Skeletal muscle satellite cell (primary cell): ENCODE measurements around the gene PHACTR1.

ENCODE experiments used
- H3K27me3 ChIP-seq: 2 replicates; pipeline ENCODE4 v1.7.0; 2013; ENCODE audit warnings: low read length; ENCODE audit not compliant: control insufficient read depth, insufficient read depth
- H3K36me3 ChIP-seq: 2 replicates; pipeline ENCODE4 v1.7.0; 2013; ENCODE audit warnings: mild to moderate bottlenecking, control low read depth, low read length; ENCODE audit not compliant: insufficient read depth
- H3K4me1 ChIP-seq: 2 replicates; pipeline ENCODE4 v1.7.0; 2013; ENCODE audit warnings: low read length; ENCODE audit not compliant: control insufficient read depth, insufficient read depth
- H3K4me2 ChIP-seq: 2 replicates; pipeline ENCODE4 v1.7.0; 2013; ENCODE audit warnings: mild to moderate bottlenecking, low read length
- H3K4me3 ChIP-seq: 2 replicates; pipeline ENCODE4 v1.7.0; 2013; ENCODE audit warnings: low read length
- H3K9ac ChIP-seq: 2 replicates; pipeline ENCODE4 v1.7.0; 2013; ENCODE audit warnings: mild to moderate bottlenecking, low read depth, low read length, moderate library complexity
- H3K9me3 ChIP-seq: replicated peaks from 2 replicates; pipeline ENCODE4 v1.7.0; 2013; ENCODE audit warnings: mild to moderate bottlenecking, control low read depth, low read length

The PHACTR1 gene

DNA sequence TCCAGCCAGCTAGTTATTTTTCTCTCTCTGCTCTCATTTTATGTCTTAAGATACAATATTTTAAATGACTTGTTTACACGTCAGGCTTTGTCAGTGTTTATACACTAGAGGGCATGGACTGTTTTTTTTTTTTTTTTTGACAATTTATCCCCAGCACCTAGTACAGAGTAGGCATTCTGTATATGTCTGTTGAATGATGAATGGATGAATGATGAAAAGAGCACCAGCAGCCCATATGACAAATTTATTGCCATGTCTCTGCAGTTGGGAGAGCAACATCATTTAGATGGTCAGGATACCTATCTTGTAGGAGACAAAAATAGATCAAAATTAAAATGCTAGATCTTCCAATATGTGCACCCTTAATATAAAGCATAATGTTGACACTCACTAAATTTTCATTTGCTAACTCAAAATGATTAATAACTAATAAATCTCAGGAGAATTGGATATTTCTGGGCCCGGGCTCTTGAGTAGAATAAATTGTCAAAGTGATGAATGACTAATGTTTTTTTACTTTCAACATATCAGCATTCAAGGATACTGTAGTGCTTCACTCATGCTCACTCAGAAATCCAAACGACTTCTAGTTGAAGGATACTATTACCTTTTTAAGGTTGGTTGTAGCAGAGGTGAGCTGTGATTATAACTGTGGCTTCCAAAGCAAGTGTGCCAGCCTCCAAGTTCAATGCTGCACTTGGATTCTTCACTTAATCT, 200.0 kb downstream of the PHACTR1 start:
- Histone ChIP-seq H3K4me2 (no peak overlapping the region), H3K27me3 (peaks cover 4% of the 10 kb centered on the region), H3K9me3 (no peaks in the 10 kb centered on the region), H3K4me1 (no peaks in the 10 kb centered on the region), H3K36me3 (no peaks in the 10 kb centered on the region), H3K9ac (no peak overlapping the region), H3K4me3 (no peak overlapping the region)

DNA sequence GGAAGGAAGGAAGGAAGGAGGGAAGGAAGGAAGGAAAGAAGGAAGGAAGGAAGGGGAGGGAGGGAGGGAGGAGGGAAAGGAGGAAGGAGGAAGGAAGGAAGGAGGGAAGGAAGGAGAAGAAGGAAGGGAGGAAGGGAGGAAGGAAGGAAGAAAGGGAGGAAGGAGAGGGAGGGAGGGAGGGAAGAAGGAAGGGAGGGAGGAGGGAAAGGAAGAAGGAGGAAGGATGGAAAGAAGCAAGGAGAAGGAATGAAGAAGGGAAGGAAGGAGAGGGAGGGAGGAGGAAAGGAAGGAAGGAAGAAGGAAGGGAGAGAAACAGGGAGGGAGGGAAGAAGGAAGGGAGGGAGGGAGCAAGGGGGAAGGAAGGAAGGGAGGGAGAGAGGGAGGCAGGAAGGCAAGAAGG, 204.9 kb downstream of the PHACTR1 start:
- no peak overlapping the region for H3K9ac ChIP-seq
- no peak overlapping the region for H3K4me3 ChIP-seq
- no peaks in the 10 kb centered on the region for H3K9me3 ChIP-seq
- H3K4me1 ChIP-seq: no peaks in the 10 kb centered on the region
- no peaks in the 10 kb centered on the region for H3K36me3 ChIP-seq
- H3K27me3 ChIP-seq: no peaks in the 10 kb centered on the region
- H3K4me2 ChIP-seq: no peak overlapping the region

DNA sequence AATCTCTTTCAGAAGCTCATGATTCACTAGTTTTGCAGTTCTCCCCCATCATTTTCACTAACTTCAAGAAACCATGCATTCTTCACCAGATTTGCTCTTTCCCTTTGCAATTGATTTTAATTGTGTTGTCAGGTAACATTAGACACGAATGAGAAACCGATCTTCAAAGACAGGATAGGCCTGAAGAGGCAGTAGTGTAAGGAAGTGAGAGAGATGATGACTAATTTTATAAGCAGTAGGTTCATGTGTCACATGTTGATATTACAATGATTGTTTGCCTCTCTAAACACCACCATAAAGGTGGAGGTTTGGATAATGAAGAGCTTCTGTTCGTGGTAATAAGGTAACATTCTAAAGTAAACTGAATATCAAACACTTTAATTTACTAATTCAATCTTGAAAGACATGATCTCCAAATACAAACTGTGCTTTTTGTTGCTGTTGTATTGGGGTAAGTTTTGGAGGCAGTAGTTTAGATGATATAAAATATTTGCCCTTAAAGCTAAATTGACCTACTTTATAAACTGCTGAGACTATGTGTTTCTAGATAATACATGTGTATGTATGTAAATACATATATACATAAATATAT, 207.2 kb downstream of the PHACTR1 start:
- Histone ChIP-seq H3K36me3 (no peaks in the 10 kb centered on the region), H3K27me3 (no peaks in the 10 kb centered on the region), H3K9me3 (no peaks in the 10 kb centered on the region), H3K9ac (no peak overlapping the region), H3K4me3 (no peak overlapping the region), H3K4me2 (no peak overlapping the region), H3K4me1 (no peaks in the 10 kb centered on the region)

DNA sequence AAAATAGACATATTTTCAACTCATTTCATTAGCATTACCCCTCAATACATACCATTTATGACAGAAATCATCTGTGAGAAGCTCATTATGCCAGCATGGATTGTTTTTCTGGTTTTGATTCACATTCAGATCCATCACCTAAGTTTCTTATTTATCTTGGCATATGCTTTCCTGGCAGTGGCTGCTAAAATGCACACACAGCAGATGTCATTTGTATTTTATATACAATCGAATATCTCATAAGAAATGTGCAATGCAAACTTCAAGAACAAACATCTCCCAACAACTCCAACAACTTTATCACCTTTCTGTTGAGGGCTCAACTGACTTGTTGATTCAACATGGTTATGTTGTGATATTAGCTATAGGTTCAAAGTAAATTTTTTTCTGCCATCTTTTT, 208.3 kb downstream of the PHACTR1 start:
- H3K4me2 ChIP-seq: no peak overlapping the region
- H3K27me3 ChIP-seq: no peaks in the 10 kb centered on the region
- no peak overlapping the region for H3K4me3 ChIP-seq
- H3K9me3 ChIP-seq: no peaks in the 10 kb centered on the region
- H3K9ac ChIP-seq: no peak overlapping the region
- no peaks in the 10 kb centered on the region for H3K4me1 ChIP-seq
- no peaks in the 10 kb centered on the region for H3K36me3 ChIP-seq

DNA sequence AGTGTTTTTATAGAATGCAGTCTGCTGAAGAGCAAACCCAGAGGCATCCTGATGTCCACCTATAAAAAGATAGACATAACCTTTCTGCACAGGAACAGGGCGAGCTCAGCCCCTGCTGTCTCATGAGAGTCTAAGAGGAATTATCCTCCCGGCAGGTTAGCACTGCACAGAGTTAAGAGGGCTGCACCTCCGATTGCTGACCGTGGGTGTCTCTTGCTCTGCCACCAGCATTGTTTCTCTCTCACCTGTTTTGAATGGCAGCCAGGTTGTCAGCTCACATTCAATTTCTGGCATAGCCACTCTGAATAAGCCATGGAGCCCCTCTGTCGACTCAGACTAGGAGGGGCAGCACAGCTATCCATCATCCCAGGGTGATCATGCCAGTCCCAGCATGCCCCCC, 211.2 kb downstream of the PHACTR1 start:
- Histone ChIP-seq H3K9ac (no peak overlapping the region), H3K36me3 (no peaks in the 10 kb centered on the region), H3K4me1 (no peaks in the 10 kb centered on the region), H3K4me3 (no peak overlapping the region), H3K4me2 (no peak overlapping the region), H3K27me3 (no peaks in the 10 kb centered on the region), H3K9me3 (no peaks in the 10 kb centered on the region)

DNA sequence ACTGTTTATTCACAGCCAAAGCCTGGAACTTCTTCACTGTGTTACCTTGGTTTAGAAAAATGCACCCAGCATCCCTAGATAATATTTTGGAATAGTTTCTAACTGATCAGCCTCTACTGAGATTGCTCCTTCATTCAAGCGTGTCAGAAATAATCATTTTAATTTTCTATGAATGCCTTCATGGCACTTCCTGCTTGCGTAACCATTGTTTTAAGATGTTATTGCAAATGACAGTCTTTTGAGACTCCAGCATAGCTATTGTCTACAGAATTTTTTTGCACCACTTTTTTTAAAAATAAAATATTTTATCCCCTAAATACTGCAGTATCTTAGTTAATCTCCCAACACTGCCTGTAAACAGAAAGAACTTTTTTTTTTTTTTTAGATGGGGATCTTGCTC, 213.1 kb downstream of the PHACTR1 start:
- Histone ChIP-seq H3K27me3 (no peaks in the 10 kb centered on the region), H3K4me2 (no peak overlapping the region), H3K9me3 (no peaks in the 10 kb centered on the region), H3K36me3 (no peaks in the 10 kb centered on the region), H3K4me3 (no peak overlapping the region), H3K9ac (no peak overlapping the region), H3K4me1 (no peaks in the 10 kb centered on the region)

DNA sequence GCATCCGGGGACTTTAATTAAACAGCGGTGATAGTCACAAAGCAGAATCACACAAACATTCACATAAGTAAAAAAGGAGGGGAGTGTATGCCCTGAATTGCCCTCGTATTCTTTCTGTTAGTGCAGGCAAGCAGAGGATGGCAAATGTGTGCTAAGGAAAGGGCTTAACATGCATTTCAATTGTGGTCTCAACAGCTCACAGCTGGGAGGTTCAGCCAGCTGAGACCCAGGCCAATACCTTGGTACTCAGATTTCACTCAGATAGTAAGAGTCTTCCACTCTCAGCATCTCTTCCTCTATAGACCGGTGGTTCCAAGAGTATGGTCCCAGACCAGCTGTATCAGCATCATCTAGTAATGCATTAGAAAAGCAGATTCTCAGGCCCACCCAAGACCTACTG, 215.1 kb downstream of the PHACTR1 start:
- no peaks in the 10 kb centered on the region for H3K36me3 ChIP-seq
- no peaks in the 10 kb centered on the region for H3K4me1 ChIP-seq
- no peak overlapping the region for H3K9ac ChIP-seq
- H3K9me3 ChIP-seq: no peaks in the 10 kb centered on the region
- no peaks in the 10 kb centered on the region for H3K27me3 ChIP-seq
- no peak overlapping the region for H3K4me2 ChIP-seq
- H3K4me3 ChIP-seq: no peak overlapping the region

DNA sequence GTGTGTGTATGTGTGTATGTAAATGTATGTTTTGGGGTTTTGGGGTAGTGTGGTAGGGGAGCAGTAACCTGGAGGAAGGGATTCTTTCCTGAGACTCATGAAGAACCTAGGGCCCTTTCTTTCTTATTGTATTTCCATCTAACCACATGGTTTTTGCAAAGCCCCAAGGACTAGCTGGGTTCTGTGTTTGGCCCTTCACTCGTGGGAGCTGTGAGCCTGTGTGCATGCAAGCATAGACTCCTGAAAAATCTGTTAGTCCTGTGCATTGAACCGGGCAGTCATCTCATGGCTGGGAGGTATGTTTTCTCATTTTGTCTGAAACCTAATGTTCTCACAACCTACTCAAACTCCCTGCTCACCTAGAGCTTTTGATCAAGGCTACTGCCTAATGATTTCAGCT, 219.1 kb downstream of the PHACTR1 start:
- H3K4me3 ChIP-seq: no peak overlapping the region
- H3K27me3 ChIP-seq: no peaks in the 10 kb centered on the region
- H3K36me3 ChIP-seq: no peaks in the 10 kb centered on the region
- no peak overlapping the region for H3K9ac ChIP-seq
- H3K4me2 ChIP-seq: no peak overlapping the region
- H3K4me1 ChIP-seq: no peaks in the 10 kb centered on the region
- H3K9me3 ChIP-seq: no peaks in the 10 kb centered on the region

DNA sequence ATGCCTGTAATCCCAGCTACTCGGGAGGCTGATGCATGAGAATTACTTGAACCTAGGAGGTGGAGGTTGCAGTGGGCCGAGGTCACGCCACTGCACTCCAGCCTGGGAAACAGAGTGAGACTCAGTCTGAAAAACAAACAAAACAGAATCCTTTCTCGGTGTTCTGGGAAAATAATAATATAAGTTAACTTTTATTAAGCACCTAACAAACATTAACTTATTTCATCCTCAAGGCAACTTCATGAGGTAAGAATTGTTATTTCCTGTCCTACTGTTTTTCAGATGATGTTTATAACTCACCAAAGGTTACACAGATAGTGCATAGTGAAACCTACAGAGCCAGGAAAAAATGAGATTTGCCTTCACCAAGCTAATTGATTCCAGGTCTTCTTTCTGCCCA, 221.4 kb downstream of the PHACTR1 start:
- H3K9me3 ChIP-seq: no peaks in the 10 kb centered on the region
- no peak overlapping the region for H3K4me3 ChIP-seq
- H3K4me1 ChIP-seq: no peaks in the 10 kb centered on the region
- no peaks in the 10 kb centered on the region for H3K36me3 ChIP-seq
- no peaks in the 10 kb centered on the region for H3K27me3 ChIP-seq
- no peak overlapping the region for H3K9ac ChIP-seq
- no peak overlapping the region for H3K4me2 ChIP-seq

DNA sequence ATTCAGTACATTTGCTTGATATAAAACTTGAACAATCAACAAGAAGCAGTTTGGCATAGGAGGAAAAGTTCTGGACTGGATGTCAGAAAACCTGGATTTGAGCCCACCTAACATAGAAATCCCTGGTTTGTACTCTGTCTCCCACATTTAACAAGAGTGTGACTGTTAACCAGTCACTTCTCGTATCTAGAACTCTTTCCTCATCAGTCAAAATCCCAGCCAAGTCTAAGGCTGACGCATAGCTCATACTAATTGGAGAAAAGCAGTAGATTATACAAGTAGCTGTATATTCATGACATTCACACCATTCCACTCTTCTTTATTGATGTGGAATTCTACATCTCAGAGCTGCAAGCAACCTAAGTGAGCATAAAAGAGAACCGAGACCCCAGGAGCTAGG, 222.7 kb downstream of the PHACTR1 start:
- Histone ChIP-seq H3K36me3 (no peaks in the 10 kb centered on the region), H3K4me2 (no peak overlapping the region), H3K9ac (no peak overlapping the region)

DNA sequence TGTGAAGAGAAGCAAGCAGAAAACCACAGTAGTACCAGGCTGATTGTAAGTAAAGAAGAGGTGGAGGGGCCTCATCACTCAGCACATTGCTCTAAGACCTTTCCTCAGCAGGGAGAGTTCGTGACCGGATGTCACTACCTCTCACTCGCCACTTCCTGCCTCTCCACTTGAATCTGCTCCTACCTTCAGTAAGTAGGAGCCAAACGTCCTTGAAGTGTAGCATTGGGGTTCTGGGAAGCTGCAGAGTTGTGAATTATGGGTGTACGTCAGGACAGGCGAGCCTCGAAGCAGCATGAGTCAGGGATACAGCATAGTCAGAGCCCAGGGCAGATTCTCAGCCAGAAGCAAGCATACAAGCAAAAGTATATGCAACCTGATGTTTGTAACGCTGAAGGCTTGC, 224.9 kb downstream of the PHACTR1 start:
- H3K27me3 ChIP-seq: no peaks in the 10 kb centered on the region
- no peaks in the 10 kb centered on the region for H3K4me1 ChIP-seq
- H3K9ac ChIP-seq: no peak overlapping the region
- H3K36me3 ChIP-seq: no peaks in the 10 kb centered on the region
- H3K9me3 ChIP-seq: no peaks in the 10 kb centered on the region
- H3K4me3 ChIP-seq: no peak overlapping the region
- H3K4me2 ChIP-seq: no peak overlapping the region

More for the DNA sequence above, 222.7 kb downstream of the PHACTR1 start:
- no peaks in the 10 kb centered on the region for H3K9me3 ChIP-seq
- no peaks in the 10 kb centered on the region for H3K4me1 ChIP-seq
- H3K4me3 ChIP-seq: no peak overlapping the region
- H3K27me3 ChIP-seq: no peaks in the 10 kb centered on the region

DNA sequence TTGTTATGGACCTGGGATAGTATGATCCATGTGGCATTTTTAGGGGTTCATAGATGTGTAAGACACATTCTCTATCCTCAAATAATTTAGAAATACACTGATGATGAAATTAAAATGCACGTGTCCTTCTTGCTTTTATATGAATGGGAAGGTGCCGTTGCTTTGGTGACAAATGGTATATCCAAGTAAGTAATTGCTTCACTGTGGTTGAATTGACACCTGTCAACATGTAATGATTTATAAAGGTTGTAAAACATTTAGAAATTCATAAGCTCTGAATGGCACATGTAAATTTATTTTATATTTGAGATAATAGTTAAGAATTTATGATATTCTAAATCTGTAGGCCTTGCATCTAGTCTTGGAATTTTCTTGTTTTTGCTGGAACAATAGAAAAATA, 227.0 kb downstream of the PHACTR1 start:
- Histone ChIP-seq H3K4me2 (no peak overlapping the region), H3K27me3 (no peaks in the 10 kb centered on the region), H3K9me3 (no peaks in the 10 kb centered on the region), H3K4me3 (no peak overlapping the region), H3K4me1 (no peaks in the 10 kb centered on the region), H3K9ac (no peak overlapping the region), H3K36me3 (no peaks in the 10 kb centered on the region)
